HCT116 (cell line): ENCODE data around the gene FRMD4B. TPM values are rescaled to one million over a fixed set of nuclear protein-coding genes. Genes with fewer than 3 reads are reported as not detected.

Experiments
- ATAC-seq: fragments of 200-7000 bp; cut with Tn5 transposase; 2 replicates; pipeline ENCODE4 v1.9.1; 2020; ENCODE audit warnings: mild to moderate bottlenecking, moderate library complexity
- BruUV-seq: library from RNA; stranded (reverse); fragments of 400-500 nt; replicated peaks from 2 replicates; lab custom pipeline; 2021; lab: Mats Ljungman, UMichigan
- CTCF ChIA-PET: fragments of 300-600 bp; sonication (Branson Sonifier 250); formaldehyde crosslinking; loops from one replicate; lab custom pipeline; 2021; ENCODE audit warnings: antibody characterized with exemption; lab: Charles Lee
- POLR2A ChIA-PET: fragments of 300-600, 350-600 bp; sonication (Branson Sonifier 250); formaldehyde crosslinking; loops from one replicate; lab custom pipeline; 2021; ENCODE audit warnings: antibody characterized with exemption; lab: Charles Lee
- RAD21 ChIA-PET, 2 experiments: fragments of 300-600 bp; sonication (Branson Sonifier 250); formaldehyde crosslinking; loops; one replicate each; lab custom pipeline; 2023; ENCODE audit warnings: low total read pairs in 2 of 2; ENCODE audit not compliant: uncharacterized antibody in 2 of 2, unreplicated experiment in 2 of 2, low non-redundant PET in 1 of 2; lab: Charles Lee
- DNase-seq: peaks from one replicate; pipeline ENCODE4 v3.0.0-alpha.2; 2010; ENCODE audit warnings: low read depth, low spot score
- H2AFZ ChIP-seq: fragments of 200-600 bp; shearing (Covaris generic), sonication (generic); 2 replicates; pipeline ENCODE4 v1.6.1; 2017; ENCODE audit warnings: low read depth, mixed run types, mixed read lengths, antibody characterized with exemption, low read length; ENCODE audit not compliant: poor library complexity, severe bottlenecking
- H3K27ac ChIP-seq: 2 replicates; pipeline ENCODE4 v1.5.1; 2012; ENCODE audit warnings: low read depth, low read length
- H3K27me3 ChIP-seq: fragments of 200-600 bp; sonication (generic); 2 replicates; pipeline ENCODE4 v1.6.1; 2016; ENCODE audit warnings: mixed run types, low read length, mixed read lengths; ENCODE audit not compliant: insufficient read depth
- H3K36me3 ChIP-seq, 2 experiments: fragments of 200-500 bp in 1 of 2; fragments of 200-600 bp in 1 of 2; sonication (Bioruptor generic) in 1 of 2; sonication (generic) in 1 of 2; 2 replicates each; pipeline versions ENCODE4 v1.5.1 to v1.6.1; 2014 to 2016; ENCODE audit warnings: low read length in 2 of 2, inconsistent platforms in 1 of 2, mixed read lengths in 1 of 2, mixed run types in 1 of 2; ENCODE audit not compliant: insufficient read depth in 2 of 2, control insufficient read depth in 1 of 2
- H3K4me1 ChIP-seq, 2 experiments: fragments of 200-600 bp in 1 of 2; sonication (generic) in 1 of 2; 2 replicates each; pipeline versions ENCODE4 v1.5.1 to v1.6.1; 2012 to 2017; ENCODE audit warnings: low read length in 2 of 2, inconsistent platforms in 1 of 2, mild to moderate bottlenecking in 1 of 2, mixed read lengths in 1 of 2, mixed run types in 1 of 2, moderate library complexity in 1 of 2; ENCODE audit not compliant: insufficient read depth in 2 of 2, control insufficient read depth in 1 of 2
- H3K4me2 ChIP-seq: fragments of 200-600 bp; sonication (generic); 2 replicates; pipeline ENCODE4 v1.6.1; 2017; ENCODE audit warnings: mixed run types, low read length, mixed read lengths
- H3K4me3 ChIP-seq, 2 experiments: fragments of 200-600 bp in 1 of 2; sonication (generic) in 1 of 2; replicated peaks in 1 of 2; 2 replicates each; pipeline ENCODE4 v1.5.1; 2011 to 2016; ENCODE audit warnings: low read length in 2 of 2, control low read depth in 1 of 2, low read depth in 1 of 2, mild to moderate bottlenecking in 1 of 2, mixed read lengths in 1 of 2, mixed run types in 1 of 2
- H3K79me2 ChIP-seq: fragments of 200-600 bp; sonication (generic); 2 replicates; pipeline ENCODE4 v1.6.1; 2017; ENCODE audit warnings: mild to moderate bottlenecking, mixed run types, low read length, moderate library complexity, mixed read lengths; ENCODE audit not compliant: insufficient read depth
- H3K9ac ChIP-seq: fragments of 200-600 bp; sonication (generic); 2 replicates; pipeline ENCODE4 v1.6.1; 2016; ENCODE audit warnings: low read length, mixed read lengths
- H3K9me2 ChIP-seq: fragments of 200-600 bp; sonication (generic), shearing (Covaris generic); 2 replicates; pipeline ENCODE4 v1.6.1; 2017; ENCODE audit warnings: mixed run types, mild to moderate bottlenecking, moderate library complexity; ENCODE audit not compliant: insufficient read depth
- H3K9me3 ChIP-seq, 2 experiments: fragments of 200-500 bp in 1 of 2; fragments of 200-600 bp in 1 of 2; sonication (Bioruptor generic) in 1 of 2; sonication (generic) in 1 of 2; 2 replicates each; pipeline ENCODE4 v1.6.1; 2014 to 2017; ENCODE audit warnings: low read length in 2 of 2, mixed read lengths in 2 of 2, inconsistent platforms in 1 of 2, low read depth in 1 of 2, mild to moderate bottlenecking in 1 of 2, mixed run types in 1 of 2, moderate library complexity in 1 of 2; ENCODE audit not compliant: control insufficient read depth in 1 of 2, insufficient read depth in 1 of 2
- H4K20me1 ChIP-seq: fragments of 200-600 bp; sonication (generic), shearing (Covaris generic); 2 replicates; pipeline ENCODE4 v1.6.1; 2017; ENCODE audit warnings: mixed run types, mild to moderate bottlenecking, moderate library complexity; ENCODE audit not compliant: insufficient read depth
- CBX3 ChIP-seq: IDR thresholded peaks from 2 replicates; pipeline ENCODE4 v1.6.1; 2012; ENCODE audit warnings: low read depth
- CEBPB ChIP-seq: IDR thresholded peaks from 2 replicates; pipeline ENCODE4 v1.6.1; 2012; ENCODE audit warnings: low read depth
- ELF1 ChIP-seq: IDR thresholded peaks from 2 replicates; pipeline ENCODE4 v1.6.1; 2012; ENCODE audit warnings: low read depth, borderline replicate concordance
- FOSL1 ChIP-seq: IDR thresholded peaks from 2 replicates; pipeline ENCODE4 v1.6.1; 2012; ENCODE audit warnings: low read depth
- JUND ChIP-seq: IDR thresholded peaks from 2 replicates; pipeline ENCODE4 v1.6.1; 2012
- POLR2AphosphoS5 ChIP-seq: IDR thresholded peaks from 2 replicates; pipeline ENCODE4 v1.6.1; 2011; ENCODE audit warnings: mild to moderate bottlenecking, low read depth, low read length, moderate library complexity
- RAD21 ChIP-seq: IDR thresholded peaks from 2 replicates; pipeline ENCODE4 v1.6.1; 2012; ENCODE audit warnings: low read depth, mild to moderate bottlenecking
- SIN3A ChIP-seq: IDR thresholded peaks from 2 replicates; pipeline ENCODE4 v1.6.1; 2012; ENCODE audit warnings: low read depth
- SP1 ChIP-seq: IDR thresholded peaks from 2 replicates; pipeline ENCODE4 v1.6.1; 2012; ENCODE audit warnings: low read depth
- SRF ChIP-seq: IDR thresholded peaks from 2 replicates; pipeline ENCODE4 v1.6.1; 2012; ENCODE audit warnings: low read depth
- YY1 ChIP-seq: IDR thresholded peaks from 2 replicates; pipeline ENCODE4 v1.6.1; 2011; ENCODE audit warnings: low read length, low read depth, moderate library complexity, mild to moderate bottlenecking; ENCODE audit not compliant: insufficient replicate concordance; ENCODE audit errors: extremely low read depth
- ZFX ChIP-seq: fragments of 450-650 bp; IDR thresholded peaks from 2 replicates; pipeline ENCODE4 v1.6.1; 2017
- intact Hi-C: fragments of 100-400 bp; cut with micrococcal nuclease; formaldehyde crosslinking; loops from 2 replicates; pipeline ENCODE4 v1.10.0; 2022
- total RNA-seq: library from RNA; stranded (reverse); gene quantifications from one replicate; pipeline ENCODE4 v1.2.1, GENCODE V29; 2021; ENCODE audit not compliant: unreplicated experiment
- TF ChIP-seq, protein P1 (sequence below), 3 experiments: fragments of 200-600 bp in 1 of 3; sonication (generic) in 1 of 3; IDR thresholded peaks in 2 of 3; conservative IDR thresholded peaks in 1 of 3; 2 replicates each; pipeline ENCODE4 v1.5.1; 2012 to 2017; ENCODE audit warnings: low read depth in 2 of 3, low read length in 2 of 3, antibody characterized with exemption in 1 of 3, borderline replicate concordance in 1 of 3, control low read depth in 1 of 3, mild to moderate bottlenecking in 1 of 3, mixed read lengths in 1 of 3, mixed run types in 1 of 3, moderate library complexity in 1 of 3; ENCODE audit not compliant: insufficient read depth in 1 of 3
- TF ChIP-seq, protein P2 (sequence below): IDR thresholded peaks from 2 replicates; pipeline ENCODE4 v1.6.1; 2012; ENCODE audit warnings: low read depth
- TF ChIP-seq, protein P3 (sequence below): IDR thresholded peaks from 2 replicates; pipeline ENCODE4 v1.6.1; 2012
- TF ChIP-seq, protein P4 (sequence below): IDR thresholded peaks from 2 replicates; pipeline ENCODE4 v1.6.1; 2012

FRMD4B gene
- total RNA-seq, 1 experiment from 2014 or later = 2.0 TPM

DNA sequence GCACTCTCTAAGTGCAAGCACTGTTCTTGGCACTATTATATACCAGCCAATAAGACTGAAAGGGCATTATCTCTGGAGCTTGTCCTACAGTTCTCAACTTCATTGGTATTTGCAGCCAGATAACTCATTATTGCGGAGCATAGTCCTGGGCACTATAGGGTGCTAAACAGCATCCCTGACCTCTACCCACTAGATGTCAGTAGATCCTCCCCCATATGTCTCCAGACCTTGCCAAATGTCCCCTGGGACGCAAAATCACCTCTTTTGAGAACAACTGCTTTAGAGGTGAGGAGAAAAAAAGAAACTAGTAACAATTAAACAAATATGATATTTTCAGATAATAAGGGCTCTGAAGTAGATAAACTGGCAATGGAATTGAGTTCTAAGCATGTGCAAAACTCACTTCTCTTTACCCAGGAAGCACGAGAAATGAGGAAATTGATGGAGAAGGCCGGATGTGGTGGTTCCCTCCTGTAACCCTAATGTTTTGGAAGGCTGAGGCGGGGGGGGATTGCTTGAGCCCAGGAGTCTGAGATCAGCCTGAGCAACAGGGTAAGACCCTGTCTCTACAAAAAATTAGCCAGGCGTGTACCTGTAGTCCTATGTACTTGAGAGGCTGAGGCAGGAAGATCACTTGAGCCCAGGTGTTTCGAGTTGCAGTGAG is 61.4 kb downstream of the FRMD4B start:
- Histone ChIP-seq H3K9ac (no peak overlapping the region), H4K20me1 (no peaks in the 10 kb centered on the region), H3K9me2 (no peaks in the 10 kb centered on the region), H3K4me2 (no peak overlapping the region), H3K79me2 (no peaks in the 10 kb centered on the region), H2AFZ (no peak overlapping the region), H3K9me3 (no peaks in the 10 kb centered on the region), H3K4me1 (no peaks in the 10 kb centered on the region), H3K4me3 (no peak overlapping the region), H3K27me3 (no peaks in the 10 kb centered on the region), H3K27ac (no peak overlapping the region), H3K36me3 (no peaks in the 10 kb centered on the region)
- DNase-seq (no peak), ATAC-seq (peak; percentile 80)
- POLR2A ChIA-PET = no interaction called here
- RAD21 ChIA-PET = no interaction called here
- no TSS peak for BruUV-seq
- intact Hi-C loops = loop anchor here (1.0 to 2.0 kb wide), 2 partner anchors 101 to 346 kb away; no protein-coding TSS in a partner anchor
- CTCF ChIA-PET = interaction anchor here (0.9 to 1.5 kb wide), 2 partner anchors 102 to 163 kb away, joined by 3 to 5 read pairs; no protein-coding TSS in a partner anchor
- peak; percentile 52 for TF ChIP-seq RAD21
- no peak for TF ChIP-seq YY1
- no peak for TF ChIP-seq SIN3A
- TF ChIP-seq, protein P1, sequence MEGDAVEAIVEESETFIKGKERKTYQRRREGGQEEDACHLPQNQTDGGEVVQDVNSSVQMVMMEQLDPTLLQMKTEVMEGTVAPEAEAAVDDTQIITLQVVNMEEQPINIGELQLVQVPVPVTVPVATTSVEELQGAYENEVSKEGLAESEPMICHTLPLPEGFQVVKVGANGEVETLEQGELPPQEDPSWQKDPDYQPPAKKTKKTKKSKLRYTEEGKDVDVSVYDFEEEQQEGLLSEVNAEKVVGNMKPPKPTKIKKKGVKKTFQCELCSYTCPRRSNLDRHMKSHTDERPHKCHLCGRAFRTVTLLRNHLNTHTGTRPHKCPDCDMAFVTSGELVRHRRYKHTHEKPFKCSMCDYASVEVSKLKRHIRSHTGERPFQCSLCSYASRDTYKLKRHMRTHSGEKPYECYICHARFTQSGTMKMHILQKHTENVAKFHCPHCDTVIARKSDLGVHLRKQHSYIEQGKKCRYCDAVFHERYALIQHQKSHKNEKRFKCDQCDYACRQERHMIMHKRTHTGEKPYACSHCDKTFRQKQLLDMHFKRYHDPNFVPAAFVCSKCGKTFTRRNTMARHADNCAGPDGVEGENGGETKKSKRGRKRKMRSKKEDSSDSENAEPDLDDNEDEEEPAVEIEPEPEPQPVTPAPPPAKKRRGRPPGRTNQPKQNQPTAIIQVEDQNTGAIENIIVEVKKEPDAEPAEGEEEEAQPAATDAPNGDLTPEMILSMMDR (IDR thresholded peaks at IDR 0.05 in 2 of 3, conservative IDR thresholded peaks at IDR 0.05 in 1 of 3; ENCODE audit: borderline replicate concordance in 1 of 3, insufficient read depth in 1 of 3, low read depth in 2 of 3, low read length in 2 of 3) = peak; percentile 12 to 46 (median 41); a peak in 5 of 6 replicates

GRCh38 chr3:69323941-69324340 is 61.9 kb downstream of the FRMD4B start:
- intact Hi-C loops = loop anchor here (1.0 to 2.0 kb wide), 2 partner anchors 101 to 347 kb away; no protein-coding TSS in a partner anchor
- Histone ChIP-seq H3K9me2 (no peaks in the 10 kb centered on the region), H3K9me3 (no peaks in the 10 kb centered on the region), H4K20me1 (no peaks in the 10 kb centered on the region), H3K9ac (no peak overlapping the region), H3K27me3 (no peaks in the 10 kb centered on the region), H3K79me2 (no peaks in the 10 kb centered on the region), H3K27ac (no peak overlapping the region), H2AFZ (no peak overlapping the region), H3K4me3 (no peak overlapping the region), H3K4me1 (no peaks in the 10 kb centered on the region), H3K36me3 (no peaks in the 10 kb centered on the region), H3K4me2 (no peak overlapping the region)
- DNase-seq (no peak), ATAC-seq (no peak)
- ChIA-PET RAD21 (no interaction called here), POLR2A (no interaction called here), CTCF (interaction anchor here (0.9 to 1.5 kb wide), 2 partner anchors 102 to 162 kb away, joined by 3 to 5 read pairs; no protein-coding TSS in a partner anchor)
- no TSS peak for BruUV-seq
- no peak for TF ChIP-seq SRF
- no peak for TF ChIP-seq FOSL1
- no peak for TF ChIP-seq CEBPB
- no peak for TF ChIP-seq SP1
- TF ChIP-seq, protein P2, sequence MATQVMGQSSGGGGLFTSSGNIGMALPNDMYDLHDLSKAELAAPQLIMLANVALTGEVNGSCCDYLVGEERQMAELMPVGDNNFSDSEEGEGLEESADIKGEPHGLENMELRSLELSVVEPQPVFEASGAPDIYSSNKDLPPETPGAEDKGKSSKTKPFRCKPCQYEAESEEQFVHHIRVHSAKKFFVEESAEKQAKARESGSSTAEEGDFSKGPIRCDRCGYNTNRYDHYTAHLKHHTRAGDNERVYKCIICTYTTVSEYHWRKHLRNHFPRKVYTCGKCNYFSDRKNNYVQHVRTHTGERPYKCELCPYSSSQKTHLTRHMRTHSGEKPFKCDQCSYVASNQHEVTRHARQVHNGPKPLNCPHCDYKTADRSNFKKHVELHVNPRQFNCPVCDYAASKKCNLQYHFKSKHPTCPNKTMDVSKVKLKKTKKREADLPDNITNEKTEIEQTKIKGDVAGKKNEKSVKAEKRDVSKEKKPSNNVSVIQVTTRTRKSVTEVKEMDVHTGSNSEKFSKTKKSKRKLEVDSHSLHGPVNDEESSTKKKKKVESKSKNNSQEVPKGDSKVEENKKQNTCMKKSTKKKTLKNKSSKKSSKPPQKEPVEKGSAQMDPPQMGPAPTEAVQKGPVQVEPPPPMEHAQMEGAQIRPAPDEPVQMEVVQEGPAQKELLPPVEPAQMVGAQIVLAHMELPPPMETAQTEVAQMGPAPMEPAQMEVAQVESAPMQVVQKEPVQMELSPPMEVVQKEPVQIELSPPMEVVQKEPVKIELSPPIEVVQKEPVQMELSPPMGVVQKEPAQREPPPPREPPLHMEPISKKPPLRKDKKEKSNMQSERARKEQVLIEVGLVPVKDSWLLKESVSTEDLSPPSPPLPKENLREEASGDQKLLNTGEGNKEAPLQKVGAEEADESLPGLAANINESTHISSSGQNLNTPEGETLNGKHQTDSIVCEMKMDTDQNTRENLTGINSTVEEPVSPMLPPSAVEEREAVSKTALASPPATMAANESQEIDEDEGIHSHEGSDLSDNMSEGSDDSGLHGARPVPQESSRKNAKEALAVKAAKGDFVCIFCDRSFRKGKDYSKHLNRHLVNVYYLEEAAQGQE = no peak
- no peak for TF ChIP-seq CBX3
- TF ChIP-seq ELF1 = no peak
- TF ChIP-seq, protein P3, sequence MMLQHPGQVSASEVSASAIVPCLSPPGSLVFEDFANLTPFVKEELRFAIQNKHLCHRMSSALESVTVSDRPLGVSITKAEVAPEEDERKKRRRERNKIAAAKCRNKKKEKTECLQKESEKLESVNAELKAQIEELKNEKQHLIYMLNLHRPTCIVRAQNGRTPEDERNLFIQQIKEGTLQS = no peak
- TF ChIP-seq JUND = no peak
- no peak for TF ChIP-seq POLR2AphosphoS5
- TF ChIP-seq ZFX = no peak
- TF ChIP-seq, protein P4, sequence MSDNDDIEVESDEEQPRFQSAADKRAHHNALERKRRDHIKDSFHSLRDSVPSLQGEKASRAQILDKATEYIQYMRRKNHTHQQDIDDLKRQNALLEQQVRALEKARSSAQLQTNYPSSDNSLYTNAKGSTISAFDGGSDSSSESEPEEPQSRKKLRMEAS = no peak
